Right atrium auricular region (tissue), 2 donors: ENCODE data around the gene TBK1. TPM values are rescaled to one million over a fixed set of nuclear protein-coding genes. Genes with fewer than 3 reads are reported as not detected.

ENCODE experiments used
- DNase-seq: peaks from one replicate; pipeline ENCODE4 v3.0.0-alpha.2; 2019; ENCODE audit warnings: low spot score
- H3K27ac ChIP-seq, 2 donors: fragments of 200-600 bp; sonication (generic); 1 replicate in 1 of 2; 2 replicates in 1 of 2; pipeline ENCODE4 v1.5.1; 2016 to 2019
- H3K27me3 ChIP-seq, 2 donors: fragments of 200-600 bp; sonication (generic); one replicate each; pipeline versions ENCODE4 v1.5.1 to v1.6.0; 2017 to 2019
- H3K36me3 ChIP-seq: fragments of 200-600 bp; sonication (generic); one replicate; pipeline ENCODE4 v1.5.1; 2016
- H3K4me1 ChIP-seq, 2 donors: fragments of 200-600 bp; sonication (generic); one replicate each; pipeline versions ENCODE4 v1.5.1 to v1.6.0; 2017 to 2019
- H3K4me3 ChIP-seq, 2 donors: fragments of 200-600 bp; sonication (generic); 1 replicate in 1 of 2; 2 replicates in 1 of 2; pipeline ENCODE4 v1.5.1; 2017 to 2019; ENCODE audit warnings: mild to moderate bottlenecking in 1 of 2, moderate library complexity in 1 of 2
- H3K9me3 ChIP-seq, 2 donors: fragments of 200-600 bp; sonication (generic); one replicate each; pipeline ENCODE4 v1.5.1; 2019
- total RNA-seq, 2 donors: library from RNA; depleted of rRNA; stranded (reverse); fragments of >200 nt; gene quantifications; one replicate each; pipeline ENCODE4 v1.1.0, GENCODE V29; 2016
- TF ChIP-seq, protein P1 (sequence below), 2 donors: fragments of 200-600 bp; sonication (generic); IDR thresholded peaks; one replicate each; pipeline ENCODE4 v1.5.1; 2019; ENCODE audit warnings: antibody characterized with exemption in 2 of 2

TBK1 gene
- total RNA-seq, 2 donors from 2014 or later: 11.3 to 12.2 TPM

DNA sequence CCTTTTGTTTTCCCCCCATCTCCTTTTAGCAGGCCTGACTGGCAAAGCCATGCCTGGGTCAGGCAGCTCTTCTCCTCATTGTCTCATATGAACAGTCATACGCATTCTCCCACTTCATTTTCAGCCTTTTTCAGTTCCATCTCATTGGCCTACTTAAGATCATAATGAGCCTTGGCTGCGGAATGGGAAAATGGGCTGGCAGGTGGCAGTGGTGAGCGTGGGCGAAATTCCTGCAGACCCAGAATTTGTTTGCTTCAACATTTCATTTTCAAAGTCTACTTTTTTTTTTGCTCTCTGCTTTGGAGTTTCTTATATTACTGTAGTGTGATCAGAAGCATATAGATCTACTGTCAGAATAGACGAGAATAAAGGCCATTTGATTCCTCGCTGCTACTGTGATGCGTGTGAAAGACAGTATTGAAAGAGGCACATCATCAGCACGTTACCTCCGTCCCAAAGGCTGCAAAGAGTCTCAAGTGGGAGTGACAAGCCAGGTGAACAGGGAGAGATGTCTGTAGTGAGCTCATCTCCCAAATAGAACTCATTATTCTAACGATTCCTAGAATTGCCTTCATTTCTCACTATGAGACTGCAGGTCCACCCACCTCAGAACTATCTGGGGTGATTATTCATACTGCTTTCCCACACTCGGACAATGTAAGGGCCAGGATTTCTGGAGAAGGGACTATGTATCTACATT lies 73.7 kb downstream of the TBK1 start:
- Histone ChIP-seq H3K36me3 (no peaks in the 10 kb centered on the region), H3K4me1 (no peaks in the 10 kb centered on the region), H3K27me3 (no peaks in the 10 kb centered on the region), H3K9me3 (no peaks in the 10 kb centered on the region), H3K27ac (no peak overlapping the region), H3K4me3 (no peak overlapping the region)
- DNase-seq: no peak
- TF ChIP-seq, protein P1, sequence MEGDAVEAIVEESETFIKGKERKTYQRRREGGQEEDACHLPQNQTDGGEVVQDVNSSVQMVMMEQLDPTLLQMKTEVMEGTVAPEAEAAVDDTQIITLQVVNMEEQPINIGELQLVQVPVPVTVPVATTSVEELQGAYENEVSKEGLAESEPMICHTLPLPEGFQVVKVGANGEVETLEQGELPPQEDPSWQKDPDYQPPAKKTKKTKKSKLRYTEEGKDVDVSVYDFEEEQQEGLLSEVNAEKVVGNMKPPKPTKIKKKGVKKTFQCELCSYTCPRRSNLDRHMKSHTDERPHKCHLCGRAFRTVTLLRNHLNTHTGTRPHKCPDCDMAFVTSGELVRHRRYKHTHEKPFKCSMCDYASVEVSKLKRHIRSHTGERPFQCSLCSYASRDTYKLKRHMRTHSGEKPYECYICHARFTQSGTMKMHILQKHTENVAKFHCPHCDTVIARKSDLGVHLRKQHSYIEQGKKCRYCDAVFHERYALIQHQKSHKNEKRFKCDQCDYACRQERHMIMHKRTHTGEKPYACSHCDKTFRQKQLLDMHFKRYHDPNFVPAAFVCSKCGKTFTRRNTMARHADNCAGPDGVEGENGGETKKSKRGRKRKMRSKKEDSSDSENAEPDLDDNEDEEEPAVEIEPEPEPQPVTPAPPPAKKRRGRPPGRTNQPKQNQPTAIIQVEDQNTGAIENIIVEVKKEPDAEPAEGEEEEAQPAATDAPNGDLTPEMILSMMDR (IDR thresholded peaks at IDR 0.05): no peak

DNA sequence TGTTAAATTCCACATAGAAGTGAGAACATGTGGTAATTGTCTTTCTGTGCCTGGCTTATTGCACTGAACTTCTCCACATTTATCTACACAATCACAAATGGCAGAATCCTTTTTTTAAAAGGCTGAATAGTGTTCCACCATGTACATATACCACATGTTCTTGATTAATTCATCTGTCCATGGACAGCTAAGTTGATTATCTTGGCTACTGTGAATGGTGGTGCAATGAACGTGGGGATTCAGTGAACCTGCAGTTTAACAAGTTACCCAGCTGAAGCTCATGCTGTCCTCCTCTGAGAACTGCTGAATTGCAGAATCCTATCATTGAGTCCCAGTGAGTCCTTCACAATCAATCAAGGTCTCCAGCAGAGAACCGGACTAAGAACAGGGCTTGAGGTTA lies 74.9 kb downstream of the TBK1 start:
- Histone ChIP-seq H3K36me3 (no peaks in the 10 kb centered on the region), H3K4me1 (no peaks in the 10 kb centered on the region), H3K27ac (no peak overlapping the region), H3K9me3 (no peaks in the 10 kb centered on the region), H3K4me3 (no peak overlapping the region), H3K27me3 (no peaks in the 10 kb centered on the region)
- no peak for DNase-seq
- TF ChIP-seq, protein P1 (IDR thresholded peaks at IDR 0.05): no peak

DNA sequence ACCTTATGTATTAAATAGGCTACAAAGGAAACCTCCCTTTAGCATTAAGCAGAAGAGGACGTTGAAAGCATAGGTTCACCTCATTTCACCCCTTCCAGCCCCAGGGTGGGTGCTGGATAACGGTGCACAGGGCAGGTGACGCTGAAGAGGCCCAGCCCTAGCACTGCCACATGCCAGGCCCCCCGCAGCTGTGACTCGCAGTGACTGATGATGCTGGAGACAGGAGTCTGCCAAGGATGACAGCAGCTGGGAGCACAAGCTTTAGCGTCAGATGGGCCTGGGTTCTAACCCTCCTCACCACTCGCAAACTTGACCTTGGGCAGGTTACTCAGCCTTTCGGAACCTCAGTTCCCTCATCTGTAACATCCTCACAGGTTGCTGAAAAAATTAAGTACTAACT lies 76.7 kb downstream of the TBK1 start:
- no peaks in the 10 kb centered on the region for H3K36me3 ChIP-seq
- H3K27ac ChIP-seq: no peak overlapping the region
- DNase-seq: no peak
- H3K4me1 ChIP-seq: no peaks in the 10 kb centered on the region
- TF ChIP-seq, protein P1 (IDR thresholded peaks at IDR 0.05): no peak
- H3K27me3 ChIP-seq: no peaks in the 10 kb centered on the region
- H3K4me3 ChIP-seq: no peak overlapping the region
- no peaks in the 10 kb centered on the region for H3K9me3 ChIP-seq

DNA sequence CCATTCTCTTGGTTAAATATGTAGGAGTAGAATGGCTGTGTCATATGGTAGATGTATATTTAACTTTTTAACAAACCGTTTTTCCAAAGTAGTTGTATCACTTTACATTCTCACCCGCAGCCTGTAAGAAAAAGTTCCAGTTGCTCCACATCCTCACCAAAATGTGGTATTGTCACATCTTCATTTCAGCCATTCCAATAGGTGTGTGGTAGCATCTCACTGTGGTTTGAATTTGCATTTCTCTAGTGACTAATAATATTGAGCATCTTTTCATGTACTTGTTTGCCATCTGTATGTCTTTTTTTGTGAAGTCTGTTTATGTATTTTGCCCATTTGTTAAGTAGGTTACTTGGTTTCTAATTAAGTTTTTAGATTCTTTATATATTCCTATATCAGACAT lies 78.6 kb downstream of the TBK1 start:
- no peak for DNase-seq
- H3K27me3 ChIP-seq: no peaks in the 10 kb centered on the region

DNA sequence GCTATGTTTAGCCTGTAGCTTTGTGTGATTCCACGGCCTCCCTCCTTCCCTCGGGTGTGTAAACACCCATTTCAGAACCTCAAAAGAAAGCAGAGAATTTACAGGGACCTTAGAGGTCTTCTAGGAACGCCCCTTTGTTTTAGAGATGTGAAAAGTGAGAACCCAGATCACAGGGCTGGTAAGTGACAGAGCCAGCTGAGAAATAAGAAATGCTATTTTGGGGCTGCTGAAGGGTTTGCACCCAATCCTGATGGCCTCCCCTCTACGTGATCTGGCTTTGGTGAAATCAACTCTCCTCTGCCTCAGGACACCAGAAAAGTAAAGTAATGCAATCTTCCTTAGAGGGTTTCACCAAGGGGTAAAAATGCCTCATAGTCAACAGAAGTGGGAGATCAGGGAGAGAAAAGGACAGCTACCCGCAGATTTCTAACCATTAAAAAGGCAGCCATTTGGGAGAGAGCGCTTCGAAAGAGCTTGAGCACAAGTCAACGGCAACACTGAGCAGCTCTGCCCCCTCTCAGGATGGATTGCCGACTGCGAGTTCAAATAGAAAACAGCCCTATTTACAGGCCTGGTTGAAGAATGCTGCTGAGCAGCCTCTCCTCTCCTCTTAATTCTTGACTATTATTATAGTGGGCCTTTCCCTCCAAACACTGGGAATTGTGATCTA lies 79.9 kb downstream of the TBK1 start:
- H3K27ac ChIP-seq: no peak overlapping the region

More for the DNA sequence above, 78.6 kb downstream of the TBK1 start:
- no peaks in the 10 kb centered on the region for H3K36me3 ChIP-seq
- no peak overlapping the region for H3K4me3 ChIP-seq
- H3K27ac ChIP-seq: no peak overlapping the region
- no peaks in the 10 kb centered on the region for H3K9me3 ChIP-seq
- TF ChIP-seq, protein P1 (IDR thresholded peaks at IDR 0.05): no peak
- no peaks in the 10 kb centered on the region for H3K4me1 ChIP-seq

More for the DNA sequence above, 79.9 kb downstream of the TBK1 start:
- Histone ChIP-seq H3K9me3 (no peaks in the 10 kb centered on the region), H3K27me3 (no peaks in the 10 kb centered on the region), H3K4me1 (no peaks in the 10 kb centered on the region), H3K36me3 (no peaks in the 10 kb centered on the region), H3K4me3 (no peak overlapping the region)
- DNase-seq: no peak
- TF ChIP-seq, protein P1 (IDR thresholded peaks at IDR 0.05): no peak
